SK-N-SH (cell line): ENCODE data around the gene LMTK2. TPM values are rescaled to one million over a fixed set of nuclear protein-coding genes. Genes with fewer than 3 reads are reported as not detected.
A peak's percentile ranks its signal among the peaks of the same experiment; 100 is the strongest.

Experiments used
- CTCF ChIA-PET: fragments of 300-600, 350-600 bp; formaldehyde crosslinking; extraction: SDS; loops from one replicate; lab custom pipeline; 2021; lab: Yijun Ruan, JAX
- POLR2A ChIA-PET: fragments of 350-600 bp; sonication (Branson Sonifier 250); formaldehyde crosslinking; extraction: SDS; loops from one replicate; lab custom pipeline; 2020; ENCODE audit warnings: antibody characterized with exemption, inconsistent platforms; lab: Yijun Ruan, JAX
- DNase-seq: peaks from one replicate; pipeline ENCODE4 v3.0.0; 2012
- H2AFZ ChIP-seq: fragments of 200-600 bp; sonication (generic); 2 replicates; pipeline ENCODE4 v1.8.1; 2016; ENCODE audit warnings: antibody characterized with exemption, mild to moderate bottlenecking, low read depth
- H3F3A ChIP-seq: fragments of 200-600 bp; sonication (generic); replicated peaks from 2 replicates; pipeline ENCODE3; 2016; ENCODE audit warnings: antibody characterized with exemption, mild to moderate bottlenecking; ENCODE audit not compliant: insufficient read depth
- H3K27ac ChIP-seq, 2 experiments: fragments of 200-500 bp in 1 of 2; fragments of 200-600 bp in 1 of 2; sonication (Bioruptor generic) in 1 of 2; sonication (generic), shearing (Covaris generic) in 1 of 2; 2 replicates each; pipeline versions ENCODE4 v1.5.1 to v1.6.1; 2014 to 2016; ENCODE audit warnings: low read depth in 2 of 2, inconsistent platforms in 1 of 2, low read length in 1 of 2, mild to moderate bottlenecking in 1 of 2, mixed read lengths in 1 of 2
- H3K27me3 ChIP-seq: fragments of 200-600 bp; sonication (generic), shearing (Covaris generic); 2 replicates; pipeline ENCODE4 v1.6.1; 2016; ENCODE audit warnings: mixed run types; ENCODE audit not compliant: insufficient read depth
- H3K36me3 ChIP-seq, 2 experiments: fragments of 200-500 bp in 1 of 2; fragments of 200-600 bp in 1 of 2; sonication (Bioruptor generic) in 1 of 2; sonication (generic) in 1 of 2; replicated peaks in 1 of 2; 2 replicates each; pipeline versions ENCODE3 to v1.5.1; 2014 to 2016; ENCODE audit warnings: low read length in 1 of 2, mild to moderate bottlenecking in 1 of 2; ENCODE audit not compliant: insufficient read depth in 2 of 2, control insufficient read depth in 1 of 2
- H3K4me1 ChIP-seq, 2 experiments: fragments of 200-500 bp in 1 of 2; fragments of 200-600 bp in 1 of 2; sonication (Bioruptor generic) in 1 of 2; sonication (generic), shearing (Covaris generic) in 1 of 2; 2 replicates each; pipeline versions ENCODE4 v1.5.1 to v1.6.1; 2014 to 2016; ENCODE audit warnings: low read depth in 1 of 2, low read length in 1 of 2, mixed run types in 1 of 2; ENCODE audit not compliant: insufficient read depth in 2 of 2, control insufficient read depth in 1 of 2
- H3K4me2 ChIP-seq: fragments of 200-600 bp; sonication (generic), shearing (Covaris generic); 2 replicates; pipeline ENCODE4 v1.6.1; 2017; ENCODE audit warnings: mixed run types
- H3K4me3 ChIP-seq, 2 experiments: fragments of 200-500 bp in 1 of 2; fragments of 200-600 bp in 1 of 2; sonication (Bioruptor generic) in 1 of 2; sonication (generic), shearing (Covaris generic) in 1 of 2; 2 replicates each; pipeline versions ENCODE4 v1.5.1 to v1.8.1; 2014 to 2016; ENCODE audit warnings: low read depth in 2 of 2, inconsistent platforms in 1 of 2, low read length in 1 of 2, mild to moderate bottlenecking in 1 of 2, mixed read lengths in 1 of 2, moderate library complexity in 1 of 2
- H3K79me2 ChIP-seq: fragments of 200-600 bp; sonication (generic); 2 replicates; pipeline ENCODE4 v1.8.1; 2017; ENCODE audit warnings: mild to moderate bottlenecking; ENCODE audit not compliant: insufficient read depth
- H3K9ac ChIP-seq: fragments of 200-600 bp; sonication (generic); 2 replicates; pipeline ENCODE4 v1.6.1; 2017; ENCODE audit warnings: mixed run types
- H3K9me2 ChIP-seq: fragments of 200-600 bp; sonication (generic); 2 replicates; pipeline ENCODE4 v1.6.1; 2017; ENCODE audit warnings: mixed run types
- H3K9me3 ChIP-seq: fragments of 200-600 bp; sonication (generic); 2 replicates; pipeline ENCODE4 v1.6.1; 2017; ENCODE audit warnings: mixed run types, mild to moderate bottlenecking, moderate library complexity
- H4K20me1 ChIP-seq: fragments of 200-600 bp; sonication (generic); 2 replicates; pipeline ENCODE4 v1.6.1; 2017; ENCODE audit warnings: mild to moderate bottlenecking, mixed run types; ENCODE audit not compliant: insufficient read depth
- CHD2 ChIP-seq: fragments of 150-350 bp; IDR thresholded peaks from 2 replicates; pipeline ENCODE4 v1.6.1; 2018; ENCODE audit warnings: low read length; ENCODE audit not compliant: partially characterized antibody
- EZH2phosphoT487 ChIP-seq: fragments of 200-600 bp; sonication (generic); IDR thresholded peaks from 2 replicates; pipeline ENCODE4 v1.6.1; 2017; ENCODE audit warnings: low read depth, mixed run types, mild to moderate bottlenecking, antibody characterized with exemption, moderate library complexity, borderline replicate concordance
- FOXM1 ChIP-seq: IDR thresholded peaks from 2 replicates; pipeline ENCODE4 v1.4.0; 2012; ENCODE audit warnings: low read depth, mild to moderate bottlenecking
- GABPA ChIP-seq: IDR thresholded peaks from 2 replicates; pipeline ENCODE4 v1.4.0; 2012; ENCODE audit warnings: low read depth, mild to moderate bottlenecking
- IRF3 ChIP-seq: fragments of 150-350 bp; IDR thresholded peaks from 2 replicates; pipeline ENCODE4 v1.6.1; 2016; ENCODE audit warnings: mild to moderate bottlenecking, low read depth, low read length
- MAX ChIP-seq: IDR thresholded peaks from 2 replicates; pipeline ENCODE4 v1.4.0; 2012; ENCODE audit warnings: low read depth
- MXI1 ChIP-seq: IDR thresholded peaks from 2 replicates; pipeline ENCODE4 v1.6.1; 2012; ENCODE audit warnings: mild to moderate bottlenecking, low read depth, low read length, improper control_type of control experiment
- NFIC ChIP-seq: IDR thresholded peaks from 2 replicates; pipeline ENCODE4 v1.4.0; 2012; ENCODE audit warnings: borderline replicate concordance
- NRF1 ChIP-seq: IDR thresholded peaks from 2 replicates; pipeline ENCODE4 v1.6.1; 2012; ENCODE audit warnings: low read depth, mild to moderate bottlenecking, low read length
- RAD21 ChIP-seq: IDR thresholded peaks from 2 replicates; pipeline ENCODE4 v1.6.1; 2012; ENCODE audit warnings: mild to moderate bottlenecking, low read length
- RCOR1 ChIP-seq: fragments of 150-350 bp; IDR thresholded peaks from 2 replicates; pipeline ENCODE4 v1.6.1; 2017; ENCODE audit warnings: antibody characterized with exemption, low read length
- RFX5 ChIP-seq: IDR thresholded peaks from 2 replicates; pipeline ENCODE4 v1.6.1; 2012; ENCODE audit warnings: mild to moderate bottlenecking, improper control_type of control experiment, low read length
- RXRA ChIP-seq: IDR thresholded peaks from 2 replicates; pipeline ENCODE4 v1.4.0; 2012; ENCODE audit warnings: low read depth, mild to moderate bottlenecking, borderline replicate concordance
- TAF1 ChIP-seq: IDR thresholded peaks from 2 replicates; pipeline ENCODE4 v1.6.1; 2012; ENCODE audit warnings: low read depth, mild to moderate bottlenecking, low read length, moderate library complexity, borderline replicate concordance
- TCF12 ChIP-seq: IDR thresholded peaks from 2 replicates; pipeline ENCODE4 v1.4.0; 2012
- TEAD4 ChIP-seq: IDR thresholded peaks from 2 replicates; pipeline ENCODE4 v1.4.0; 2012; ENCODE audit warnings: mild to moderate bottlenecking, borderline replicate concordance; ENCODE audit not compliant: insufficient read depth
- WGBS: methylation state at CpG from one replicate; pipeline ENCODE4 v1.1.6; 2017; ENCODE audit warnings: low lambda C conversion rate; 5-methylcytosine and 5-hydroxymethylcytosine counted together
- polyA plus RNA-seq, 3 experiments: library from polyadenylated mRNA; depleted of rRNA; stranded (reverse); fragments of >200 nt; gene quantifications; 2 replicates each; pipeline ENCODE4 v1.2.3, GENCODE V29; 2012
- TF ChIP-seq, protein P1 (sequence below): IDR thresholded peaks from 2 replicates; pipeline ENCODE4 v1.4.0; 2012; ENCODE audit warnings: low read depth, borderline replicate concordance

The LMTK2 gene
- polyA plus RNA-seq, 1 of the 3 experiments (the other 2 are of a cell fraction): 9.0 TPM

DNA sequence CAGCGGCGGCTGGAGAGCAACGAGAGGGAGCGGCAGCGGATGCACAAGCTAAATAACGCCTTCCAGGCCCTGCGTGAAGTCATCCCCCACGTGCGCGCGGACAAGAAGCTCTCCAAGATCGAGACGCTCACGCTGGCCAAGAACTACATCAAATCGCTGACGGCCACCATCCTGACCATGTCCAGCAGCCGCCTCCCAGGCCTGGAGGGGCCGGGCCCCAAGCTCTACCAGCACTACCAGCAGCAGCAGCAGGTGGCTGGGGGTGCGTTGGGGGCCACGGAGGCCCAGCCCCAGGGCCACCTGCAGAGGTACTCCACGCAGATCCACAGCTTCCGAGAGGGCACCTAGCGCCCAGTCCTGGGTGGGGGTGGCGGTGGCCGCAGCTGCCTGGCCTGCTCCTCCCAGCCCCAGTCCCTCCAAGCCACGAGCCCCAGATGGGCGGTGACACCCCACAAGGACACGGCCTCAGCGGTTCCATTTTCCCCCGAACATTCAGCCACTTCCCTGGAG, 105.9 kb downstream of the LMTK2 start:
- Histone ChIP-seq H3K27ac (no peak overlapping the region), H4K20me1 (no peaks in the 10 kb centered on the region), H3K9me2 (no peaks in the 10 kb centered on the region), H2AFZ (no peak overlapping the region), H3K9me3 (no peaks in the 10 kb centered on the region), H3K4me3 (no peak overlapping the region), H3F3A (no peaks in the 10 kb centered on the region), H3K79me2 (no peaks in the 10 kb centered on the region), H3K4me1 (peaks cover 0 to 3% of the 10 kb centered on the region in 2 experiments; a peak in 1 of 4 replicates), H3K27me3 (no peaks in the 10 kb centered on the region), H3K4me2 (no peak overlapping the region), H3K9ac (no peak overlapping the region), H3K36me3 (peaks cover 0 to 6% of the 10 kb centered on the region in 2 experiments)
- DNase-seq: peak; percentile 46
- ChIA-PET POLR2A (no interaction called here), CTCF (interaction anchor here (1.0 to 3.4 kb wide), 3 partner anchors 44 to 191 kb away, joined by 3 to 20 read pairs (median 3); no protein-coding TSS in a partner anchor)
- 95% methylated on average over 23 of the region's 30 CpGs for WGBS
- TF ChIP-seq RAD21 (no peak), FOXM1 (no peak), RFX5 (no peak), TEAD4 (no peak), TCF12 (no peak), MXI1 (no peak), RXRA (no peak)
- TF ChIP-seq, protein P1, sequence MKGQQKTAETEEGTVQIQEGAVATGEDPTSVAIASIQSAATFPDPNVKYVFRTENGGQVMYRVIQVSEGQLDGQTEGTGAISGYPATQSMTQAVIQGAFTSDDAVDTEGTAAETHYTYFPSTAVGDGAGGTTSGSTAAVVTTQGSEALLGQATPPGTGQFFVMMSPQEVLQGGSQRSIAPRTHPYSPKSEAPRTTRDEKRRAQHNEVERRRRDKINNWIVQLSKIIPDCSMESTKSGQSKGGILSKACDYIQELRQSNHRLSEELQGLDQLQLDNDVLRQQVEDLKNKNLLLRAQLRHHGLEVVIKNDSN: no peak

DNA sequence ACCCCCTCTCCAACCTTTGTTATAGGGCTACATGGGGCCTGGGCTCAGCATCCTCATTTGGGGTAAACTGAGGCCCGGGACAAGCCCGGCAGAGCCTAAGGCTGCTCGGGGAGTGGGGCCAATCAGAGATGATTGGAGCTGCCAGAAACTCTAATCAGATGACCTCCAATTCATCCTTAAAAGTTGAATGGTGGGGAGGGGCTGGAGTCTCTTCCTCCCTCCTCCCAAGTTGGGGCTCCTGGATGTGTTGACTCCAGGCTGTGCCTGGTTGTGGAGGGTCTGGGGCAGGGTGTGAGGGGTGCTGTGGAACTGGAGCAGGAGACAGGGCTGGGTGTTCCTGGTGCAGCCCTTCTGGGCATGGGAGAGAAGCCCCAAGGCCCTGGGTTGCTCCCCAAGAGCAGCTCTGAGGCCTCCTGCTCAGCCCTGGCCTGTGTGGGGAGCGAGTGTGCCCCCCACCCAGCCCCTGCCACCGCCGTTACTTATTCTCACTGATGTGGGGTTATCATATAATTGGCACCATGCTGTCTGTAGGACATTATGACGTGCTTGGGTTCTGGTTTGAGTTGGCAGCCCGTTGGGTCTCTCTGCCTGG, 106.7 kb downstream of the LMTK2 start:
- CTCF ChIA-PET: interaction anchor here (0.7 to 3.4 kb wide), 4 partner anchors 10 to 192 kb away, joined by 3 to 20 read pairs (median 5); no protein-coding TSS in a partner anchor

More for the DNA sequence above, 106.7 kb downstream of the LMTK2 start:
- Histone ChIP-seq H3K79me2 (no peaks in the 10 kb centered on the region), H3K4me1 (peaks cover 0 to 3% of the 10 kb centered on the region in 2 experiments; a peak in 1 of 4 replicates), H3K27me3 (no peaks in the 10 kb centered on the region), H3K27ac (no peak overlapping the region), H3K36me3 (peaks cover 0 to 6% of the 10 kb centered on the region in 2 experiments), H3K4me3 (no peak overlapping the region), H2AFZ (no peak overlapping the region), H3K9ac (no peak overlapping the region), H3K9me2 (no peaks in the 10 kb centered on the region), H3K9me3 (no peaks in the 10 kb centered on the region), H3K4me2 (no peak overlapping the region), H4K20me1 (no peaks in the 10 kb centered on the region), H3F3A (no peaks in the 10 kb centered on the region)
- no peak for TF ChIP-seq TAF1
- no peak for TF ChIP-seq RFX5
- no peak for TF ChIP-seq CHD2
- TF ChIP-seq, protein P1: no peak
- no peak for TF ChIP-seq GABPA
- no peak for TF ChIP-seq IRF3
- TF ChIP-seq MAX: no peak
- TF ChIP-seq EZH2phosphoT487: no peak
- TF ChIP-seq MXI1: no peak
- no peak for TF ChIP-seq NFIC
- TF ChIP-seq NRF1: no peak
- TF ChIP-seq RAD21: no peak
- no peak for TF ChIP-seq RCOR1
- peak; percentile 41 for DNase-seq
- 92% methylated on average over 8 of the region's 8 CpGs for WGBS
- POLR2A ChIA-PET: no interaction called here
